HG03442 (cell line): ENCODE results near the gene FOXK1.
A peak's percentile ranks its signal among the peaks of the same experiment; 100 is the strongest.
"Not testable (repeated sequence)": the region's sequence is repeated elsewhere in the genome, so short reads cannot be mapped to it uniquely, and the experiment has no call there.

ENCODE experiments used
- ATAC-seq: cut with Tn5 transposase; IDR thresholded peaks from one replicate; pipeline ENCODE4 v1.9.1; 2021; ENCODE audit warnings: mild to moderate bottlenecking, moderate library complexity; ENCODE audit not compliant: unreplicated experiment

The FOXK1 gene

GRCh38 chr7:4681886-4682620, at the start of gene FOXK1:
FOXK1 (plus strand) TSS chr7:4682295; CDS start chr7:4682309, 14 bp downstream.
- peak; percentile 66 for ATAC-seq

- ATAC-seq: no peak
These were observed 49.1 kb upstream of the FOXK1 start for GRCh38 chr7:4633012-4633411.

GRCh38 chr7:4634166-4634565, 47.9 kb upstream of the FOXK1 start:
- no peak for ATAC-seq

GRCh38 chr7:4638781-4639575, 43.1 kb upstream of the FOXK1 start:
- no peak for ATAC-seq

- ATAC-seq: no peak
These were observed 40.9 kb upstream of the FOXK1 start for GRCh38 chr7:4641091-4641666.

- ATAC-seq: peak; percentile 65
These were observed 40.2 kb upstream of the FOXK1 start for GRCh38 chr7:4641667-4642467.

GRCh38 chr7:4642468-4643203, 39.5 kb upstream of the FOXK1 start:
- no peak for ATAC-seq

GRCh38 chr7:4643204-4643471, 39.0 kb upstream of the FOXK1 start:
- ATAC-seq: not testable (repeated sequence)

GRCh38 chr7:4645246-4645645, 36.8 kb upstream of the FOXK1 start:
- no peak for ATAC-seq

GRCh38 chr7:4648111-4648510, 34.0 kb upstream of the FOXK1 start:
- no peak for ATAC-seq

- no peak for ATAC-seq
These were observed 31.6 kb upstream of the FOXK1 start for GRCh38 chr7:4650433-4651047.

- no peak for ATAC-seq
These were observed 28.3 kb upstream of the FOXK1 start for GRCh38 chr7:4653771-4654170.

- ATAC-seq: no peak
These were observed 26.8 kb upstream of the FOXK1 start for GRCh38 chr7:4655311-4655710.

GRCh38 chr7:4655896-4656295, 26.2 kb upstream of the FOXK1 start:
- no peak for ATAC-seq

- ATAC-seq: no peak
These were observed 24.3 kb upstream of the FOXK1 start for GRCh38 chr7:4657640-4658417.

- no peak for ATAC-seq
These were observed 22.4 kb upstream of the FOXK1 start for GRCh38 chr7:4659551-4660286.

GRCh38 chr7:4661871-4662270, 20.2 kb upstream of the FOXK1 start:
- ATAC-seq: no peak

- no peak for ATAC-seq
These were observed 18.7 kb upstream of the FOXK1 start for GRCh38 chr7:4663239-4664018.
